HUES48 (cell line): ENCODE data around the gene GPR157.

Source experiments
- H3K27ac ChIP-seq: one replicate; pipeline ENCODE4 v1.7.0; 2013; ENCODE audit warnings: low read depth, low read length, inconsistent platforms
- H3K27me3 ChIP-seq: 2 replicates; pipeline ENCODE4 v1.6.1; 2013; ENCODE audit warnings: mild to moderate bottlenecking, low read length; ENCODE audit not compliant: control insufficient read depth, insufficient read depth
- H3K36me3 ChIP-seq: 2 replicates; pipeline ENCODE4 v1.6.1; 2013; ENCODE audit warnings: low read length; ENCODE audit not compliant: control insufficient read depth, insufficient read depth
- H3K4me1 ChIP-seq: 2 replicates; pipeline ENCODE4 v1.6.1; 2013; ENCODE audit warnings: mild to moderate bottlenecking, low read length; ENCODE audit not compliant: control insufficient read depth, insufficient read depth
- H3K4me3 ChIP-seq: 2 replicates; pipeline ENCODE4 v1.5.1; 2013; ENCODE audit warnings: mild to moderate bottlenecking, low read depth, low read length
- H3K9ac ChIP-seq: 2 replicates; pipeline ENCODE4 v1.6.1; 2013; ENCODE audit warnings: mild to moderate bottlenecking, low read depth, low read length, moderate library complexity
- H3K9me3 ChIP-seq: 2 replicates; pipeline ENCODE4 v1.6.1; 2013; ENCODE audit warnings: low read length; ENCODE audit not compliant: control insufficient read depth, insufficient read depth

GPR157 gene, protein sequence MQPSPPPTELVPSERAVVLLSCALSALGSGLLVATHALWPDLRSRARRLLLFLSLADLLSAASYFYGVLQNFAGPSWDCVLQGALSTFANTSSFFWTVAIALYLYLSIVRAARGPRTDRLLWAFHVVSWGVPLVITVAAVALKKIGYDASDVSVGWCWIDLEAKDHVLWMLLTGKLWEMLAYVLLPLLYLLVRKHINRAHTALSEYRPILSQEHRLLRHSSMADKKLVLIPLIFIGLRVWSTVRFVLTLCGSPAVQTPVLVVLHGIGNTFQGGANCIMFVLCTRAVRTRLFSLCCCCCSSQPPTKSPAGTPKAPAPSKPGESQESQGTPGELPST

DNA sequence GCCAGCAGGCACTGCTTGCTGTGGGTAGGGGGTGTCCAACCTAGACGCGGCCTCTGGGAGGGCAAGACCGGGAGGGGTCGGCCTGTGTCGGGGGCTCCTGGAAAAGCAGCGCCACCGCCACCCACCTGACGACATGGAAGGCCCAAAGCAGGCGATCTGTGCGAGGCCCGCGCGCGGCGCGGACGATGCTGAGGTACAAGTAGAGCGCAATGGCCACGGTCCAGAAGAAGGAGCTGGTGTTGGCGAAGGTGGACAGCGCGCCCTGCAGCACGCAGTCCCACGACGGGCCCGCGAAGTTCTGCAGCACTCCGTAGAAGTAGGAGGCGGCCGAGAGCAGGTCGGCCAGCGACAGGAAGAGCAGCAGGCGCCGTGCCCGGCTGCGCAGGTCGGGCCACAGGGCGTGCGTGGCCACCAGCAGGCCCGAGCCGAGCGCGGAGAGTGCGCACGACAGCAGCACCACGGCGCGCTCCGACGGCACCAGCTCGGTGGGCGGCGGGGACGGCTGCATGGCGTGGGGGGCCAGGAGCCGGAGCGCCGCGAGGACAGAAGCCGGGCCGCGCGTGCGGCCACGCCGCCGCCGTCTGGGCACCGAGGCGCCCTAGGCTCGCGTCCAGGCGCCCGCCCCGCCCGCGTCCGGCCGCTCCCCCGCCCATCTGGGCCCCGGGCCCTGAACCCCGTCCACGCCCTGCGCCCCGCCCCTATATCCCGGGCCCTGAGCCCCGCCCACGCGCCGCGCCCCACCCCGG lies at the start of gene GPR157:
Gene GPR157 (minus strand): TSS at position 583 of the 746 bp plus-strand sequence. CDS start 75 bp downstream, at position 508.
- peaks cover 9% of the 10 kb centered on the region for H3K27me3 ChIP-seq
- H3K9ac ChIP-seq, result no peak within 1 kb of the TSS; the same call in 1 of the 2 replicates

DNA sequence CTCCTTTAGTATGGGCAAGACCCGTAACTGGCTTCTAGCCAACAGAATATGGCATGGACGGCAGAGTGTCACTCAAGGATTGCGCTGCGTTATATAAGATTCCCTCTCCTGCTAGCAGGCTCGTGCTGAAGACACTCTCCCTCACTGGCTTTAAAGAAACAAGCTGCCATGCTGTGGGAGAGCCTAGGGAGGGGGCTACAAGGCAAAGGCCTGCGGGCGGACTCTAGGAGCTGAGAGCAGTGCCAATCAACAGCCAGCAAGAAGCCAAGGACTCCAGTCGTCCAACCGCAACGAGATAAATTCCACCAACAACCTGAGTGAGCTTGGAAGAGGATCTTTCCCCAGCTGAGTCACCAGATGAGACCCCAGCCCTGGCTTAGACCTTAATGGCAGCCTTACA lies 45.9 kb upstream of the GPR157 start:
- peaks cover 15% of the 10 kb centered on the region; the same call in 1 of the 2 replicates for H3K36me3 ChIP-seq
- no peaks in the 10 kb centered on the region for H3K27me3 ChIP-seq
- H3K27ac ChIP-seq, result no peak overlapping the region
- no peaks in the 10 kb centered on the region for H3K9me3 ChIP-seq
- no peaks in the 10 kb centered on the region for H3K4me1 ChIP-seq
- H3K4me3 ChIP-seq, result no peak overlapping the region
- no peak overlapping the region for H3K9ac ChIP-seq

More for the DNA sequence above, at the start of gene GPR157:
- Histone ChIP-seq H3K36me3 (no peaks in the 10 kb centered on the region), H3K9me3 (no peaks in the 10 kb centered on the region), H3K4me1 (peaks cover 3% of the 10 kb centered on the region; the same call in 1 of the 2 replicates), H3K4me3 (peak within 1 kb of the TSS; percentile 75), H3K27ac (no peak within 1 kb of the TSS)

DNA sequence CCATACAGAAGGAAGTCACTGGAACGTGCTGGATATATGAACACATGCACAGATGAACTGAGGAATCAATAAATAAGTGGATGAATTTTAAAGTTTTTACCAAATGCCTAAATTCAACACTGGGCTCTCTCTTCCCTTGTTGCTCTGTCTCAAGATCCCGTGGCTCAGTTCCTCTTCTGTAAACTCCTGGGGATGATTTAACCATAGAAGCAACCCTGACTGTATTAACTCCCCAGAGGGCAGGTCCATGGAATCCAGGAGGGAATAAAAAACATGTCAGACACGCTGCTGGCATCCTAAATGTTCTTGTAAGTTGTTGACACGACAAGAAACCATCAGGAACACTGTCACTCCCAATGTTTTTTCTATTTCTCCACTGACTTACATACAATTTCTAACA lies 45.3 kb upstream of the GPR157 start:
- no peak overlapping the region for H3K9ac ChIP-seq

DNA sequence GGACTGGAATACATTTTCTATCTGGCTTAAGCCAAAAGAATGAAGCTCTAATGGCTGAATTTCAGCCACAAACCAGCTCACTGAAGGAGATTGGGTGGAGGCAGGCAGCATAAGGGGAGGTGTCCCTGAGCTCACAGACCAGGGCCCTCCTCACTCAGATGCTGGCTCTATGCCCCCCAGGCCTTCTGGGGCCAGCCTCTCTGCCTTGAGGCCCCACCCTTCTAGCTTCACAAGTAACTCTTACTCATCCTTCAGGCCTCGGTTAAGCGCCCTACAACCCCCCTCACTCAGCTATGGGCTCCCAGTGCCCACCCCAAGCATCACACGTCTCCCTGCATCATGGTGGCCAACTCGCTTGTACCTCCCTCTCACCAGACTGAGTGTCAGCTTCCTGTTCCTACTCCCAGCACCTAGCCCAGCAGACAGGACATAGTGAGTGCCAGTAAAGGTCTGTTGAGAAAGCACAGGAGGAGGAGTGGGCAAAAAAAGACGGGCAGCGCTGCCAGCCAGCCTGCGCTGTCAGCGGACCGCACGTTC lies 40.8 kb upstream of the GPR157 start:
- H3K27me3 ChIP-seq, result no peaks in the 10 kb centered on the region
- peaks cover 3% of the 10 kb centered on the region; the same call in 1 of the 2 replicates for H3K36me3 ChIP-seq
- H3K4me1 ChIP-seq, result peaks cover 16% of the 10 kb centered on the region

More for the DNA sequence above, 45.3 kb upstream of the GPR157 start:
- Histone ChIP-seq H3K27me3 (no peaks in the 10 kb centered on the region), H3K9me3 (no peaks in the 10 kb centered on the region), H3K4me1 (no peaks in the 10 kb centered on the region), H3K27ac (no peak overlapping the region), H3K4me3 (no peak overlapping the region), H3K36me3 (peaks cover 13% of the 10 kb centered on the region; the same call in 1 of the 2 replicates)

DNA sequence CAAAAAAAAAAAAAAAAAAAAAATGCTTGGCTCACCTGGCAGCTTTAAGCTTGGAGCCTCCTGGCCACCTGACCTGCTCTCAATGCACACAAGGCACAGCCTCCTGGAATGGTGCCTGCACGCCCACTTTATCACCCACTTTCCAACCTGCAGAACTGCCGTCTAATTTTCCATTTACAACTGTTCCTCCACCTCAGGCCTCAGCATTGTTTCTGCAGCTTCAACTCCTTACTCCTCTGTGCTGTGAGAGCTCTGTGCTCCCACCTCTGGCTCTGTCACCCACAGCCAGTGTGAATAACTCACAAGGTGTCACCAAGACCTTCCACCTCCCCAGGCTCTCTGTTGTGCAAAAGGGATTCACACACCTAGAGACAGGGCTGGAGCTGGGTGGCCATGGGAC lies 38.7 kb upstream of the GPR157 start:
- peaks cover 24% of the 10 kb centered on the region for H3K4me1 ChIP-seq
- H3K27ac ChIP-seq, result no peak overlapping the region
- no peaks in the 10 kb centered on the region for H3K9me3 ChIP-seq
- H3K9ac ChIP-seq, result no peak overlapping the region
- H3K4me3 ChIP-seq, result no peak overlapping the region
- no peaks in the 10 kb centered on the region for H3K36me3 ChIP-seq
- H3K27me3 ChIP-seq, result no peaks in the 10 kb centered on the region

More for the DNA sequence above, 40.8 kb upstream of the GPR157 start:
- H3K4me3 ChIP-seq, result no peak overlapping the region
- H3K9me3 ChIP-seq, result no peaks in the 10 kb centered on the region
- no peak overlapping the region for H3K9ac ChIP-seq
- no peak overlapping the region for H3K27ac ChIP-seq

DNA sequence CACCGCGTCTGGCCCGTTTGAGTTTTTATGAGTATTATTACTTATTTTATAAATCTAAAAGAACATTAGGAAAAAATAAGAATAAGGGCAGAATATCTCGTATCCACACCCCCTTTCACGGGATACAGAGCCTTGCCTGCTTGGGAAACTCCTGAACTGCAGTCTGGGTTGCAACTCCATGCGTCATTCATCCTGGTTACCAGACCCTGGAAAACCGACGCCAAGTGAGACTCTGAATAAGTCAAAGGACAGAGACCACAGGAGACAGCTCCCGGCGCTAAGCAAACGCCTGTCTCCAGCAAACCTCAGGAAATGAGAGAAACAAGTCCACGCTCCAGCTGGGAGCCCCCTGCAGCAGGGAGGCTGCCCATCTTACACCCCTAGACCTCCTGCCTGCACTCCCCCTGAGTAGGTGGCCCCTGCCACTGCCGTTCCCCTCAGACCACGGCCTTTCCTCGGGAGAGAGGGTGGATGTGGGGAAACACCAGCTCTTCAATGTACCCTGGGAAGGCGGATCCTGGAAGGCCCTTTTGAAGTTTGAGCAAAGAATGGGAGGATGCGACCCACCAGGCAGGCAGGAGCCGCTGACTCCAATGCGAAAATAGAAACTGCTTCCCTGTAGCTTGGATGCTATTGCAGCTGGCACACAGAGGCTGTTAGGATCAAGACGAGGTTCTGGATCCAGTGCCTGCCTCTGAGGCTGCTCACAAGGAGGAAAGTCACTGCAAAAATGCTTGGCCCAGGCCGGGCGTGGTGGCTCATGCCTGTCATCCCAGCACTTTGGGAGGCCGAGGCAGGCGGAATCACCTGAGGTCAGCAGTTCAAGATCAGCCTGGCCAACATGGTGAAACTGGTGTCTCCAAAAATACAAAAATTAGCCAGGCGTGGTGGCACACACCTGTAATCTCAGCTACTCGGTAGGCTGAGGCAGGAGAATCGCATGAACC lies 37.7 kb upstream of the GPR157 start:
- no peak overlapping the region for H3K27ac ChIP-seq
- H3K4me1 ChIP-seq, result peaks cover 24% of the 10 kb centered on the region
- no peak overlapping the region for H3K4me3 ChIP-seq
- no peaks in the 10 kb centered on the region for H3K27me3 ChIP-seq
- no peaks in the 10 kb centered on the region for H3K36me3 ChIP-seq
- no peak overlapping the region for H3K9ac ChIP-seq
- H3K9me3 ChIP-seq, result no peaks in the 10 kb centered on the region

DNA sequence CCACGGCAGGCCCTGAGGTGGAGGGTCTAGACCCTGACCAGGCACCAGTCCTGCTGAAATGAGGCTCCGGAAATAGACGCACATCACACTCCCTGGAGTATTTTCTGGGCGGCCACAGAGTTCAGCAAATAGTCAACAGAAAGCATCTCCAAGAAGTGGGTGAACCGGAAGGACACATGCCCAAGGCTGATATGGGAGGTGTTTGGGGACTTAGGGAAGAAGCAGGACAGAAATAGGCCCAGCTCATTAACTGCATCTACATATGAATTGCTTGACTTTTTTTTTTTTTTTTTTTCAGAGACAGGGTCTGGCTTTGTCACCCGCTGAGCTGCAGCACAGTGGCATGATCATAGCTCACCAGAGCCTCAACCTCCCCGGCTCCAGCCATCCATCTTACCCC lies 36.5 kb upstream of the GPR157 start:
- Histone ChIP-seq H3K36me3 (no peaks in the 10 kb centered on the region), H3K4me1 (peaks cover 24% of the 10 kb centered on the region), H3K4me3 (no peak overlapping the region), H3K27ac (peak overlapping the region; percentile 79), H3K9ac (no peak overlapping the region), H3K27me3 (no peaks in the 10 kb centered on the region), H3K9me3 (no peaks in the 10 kb centered on the region)

DNA sequence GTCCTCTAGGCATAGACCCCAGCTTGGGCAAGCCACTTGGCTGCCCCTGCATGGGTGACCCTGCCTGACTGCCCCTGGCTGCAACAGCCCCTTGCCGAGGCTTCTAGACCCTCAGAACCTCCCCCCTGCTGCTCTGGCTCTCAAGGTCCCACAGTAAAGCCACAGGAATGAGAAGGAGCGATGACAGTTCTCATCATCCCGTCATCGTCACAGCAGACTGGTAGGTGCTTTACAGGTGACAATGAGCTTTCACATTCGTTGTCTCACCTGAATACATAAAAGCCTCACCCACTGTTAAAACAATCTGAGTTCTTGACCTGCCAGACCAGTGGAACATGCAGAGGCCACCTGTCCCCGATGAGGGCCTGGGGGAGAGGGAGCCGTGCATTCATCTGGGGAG lies 36.0 kb upstream of the GPR157 start:
- Histone ChIP-seq H3K9ac (no peak overlapping the region), H3K4me3 (no peak overlapping the region), H3K27ac (peak overlapping the region; percentile 79), H3K4me1 (peaks cover 24% of the 10 kb centered on the region), H3K9me3 (no peaks in the 10 kb centered on the region), H3K27me3 (no peaks in the 10 kb centered on the region), H3K36me3 (no peaks in the 10 kb centered on the region)

DNA sequence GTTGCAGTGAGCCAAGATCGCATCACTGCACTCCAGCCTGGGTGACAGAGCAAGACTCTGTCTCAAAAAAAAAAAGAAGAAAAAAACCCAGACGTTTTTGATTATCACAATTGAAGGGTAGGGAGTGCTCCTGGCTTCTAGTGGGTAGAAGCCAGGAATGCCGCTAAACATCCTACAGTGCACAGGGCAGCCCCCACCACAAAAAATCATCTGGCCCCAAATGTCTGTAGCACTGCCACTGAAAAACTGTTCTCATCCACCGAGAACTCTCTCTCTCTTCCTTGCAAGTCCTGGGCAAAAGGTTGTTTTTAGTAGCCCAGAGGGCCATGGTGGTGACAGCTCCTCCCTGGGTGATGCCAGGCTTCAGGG lies 35.6 kb upstream of the GPR157 start:
- Histone ChIP-seq H3K9ac (no peak overlapping the region), H3K27ac (peak overlapping the region; percentile 79), H3K27me3 (no peaks in the 10 kb centered on the region), H3K9me3 (no peaks in the 10 kb centered on the region), H3K4me1 (peaks cover 24% of the 10 kb centered on the region), H3K4me3 (no peak overlapping the region), H3K36me3 (no peaks in the 10 kb centered on the region)

DNA sequence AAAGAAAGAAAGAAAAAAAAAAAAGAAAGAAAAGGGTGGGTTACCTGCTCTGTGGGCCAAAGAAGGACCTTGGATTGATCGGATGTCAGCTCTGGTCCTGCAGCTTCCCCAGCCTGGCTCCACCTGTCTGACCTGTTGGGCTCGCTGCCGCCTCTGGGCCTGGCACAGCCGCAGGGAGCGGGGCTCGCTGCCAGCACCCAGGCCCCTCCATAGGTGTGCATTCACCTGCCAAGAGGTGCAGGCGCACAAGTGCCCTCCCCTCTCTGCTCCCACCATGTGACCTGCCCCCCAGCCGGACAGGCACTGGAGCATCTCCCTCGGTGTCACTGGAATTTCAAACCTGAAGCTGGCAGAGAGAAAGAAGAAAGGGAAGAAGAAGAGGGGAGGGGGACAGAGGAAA lies 33.1 kb upstream of the GPR157 start:
- Histone ChIP-seq H3K4me1 (peaks cover 24% of the 10 kb centered on the region), H3K36me3 (no peaks in the 10 kb centered on the region), H3K27me3 (no peaks in the 10 kb centered on the region), H3K9me3 (no peaks in the 10 kb centered on the region), H3K4me3 (no peak overlapping the region), H3K9ac (no peak overlapping the region), H3K27ac (no peak overlapping the region)
